Loucy (cell line): ENCODE data around the gene ATP8B2.
"Not testable (repeated sequence)": the region's sequence is repeated elsewhere in the genome, so short reads cannot be mapped to it uniquely, and the experiment has no call there.

Experiments used
- H2AFZ ChIP-seq: fragments of 200-600 bp; sonication (generic); 2 replicates; pipeline ENCODE4 v1.6.0; 2016; ENCODE audit warnings: antibody characterized with exemption, mild to moderate bottlenecking, low read length, moderate library complexity
- H3F3A ChIP-seq: fragments of 200-600 bp; 2 replicates; pipeline ENCODE4 v1.6.0; 2016; ENCODE audit warnings: antibody characterized with exemption, low read depth, mild to moderate bottlenecking
- H3K27me3 ChIP-seq: fragments of 200-600 bp; sonication (generic); 2 replicates; pipeline ENCODE4 v1.6.1; 2014; ENCODE audit warnings: low read length, mild to moderate bottlenecking; ENCODE audit not compliant: insufficient read depth, poor library complexity, severe bottlenecking
- H3K36me3 ChIP-seq: fragments of 200-600 bp; sonication (generic); 2 replicates; pipeline ENCODE4 v1.6.1; 2016; ENCODE audit warnings: low read length; ENCODE audit not compliant: insufficient read depth
- H3K4me1 ChIP-seq: fragments of 200-600 bp; sonication (generic); 2 replicates; pipeline ENCODE4 v1.5.1; 2014; ENCODE audit warnings: low read length, mild to moderate bottlenecking; ENCODE audit not compliant: insufficient read depth, poor library complexity, severe bottlenecking
- H3K4me2 ChIP-seq: fragments of 200-600 bp; sonication (generic); 2 replicates; pipeline ENCODE4 v1.6.0; 2014; ENCODE audit warnings: antibody characterized with exemption, low read length, low read depth, mild to moderate bottlenecking; ENCODE audit not compliant: poor library complexity, severe bottlenecking
- H3K4me3 ChIP-seq: fragments of 200-600 bp; sonication (generic); 2 replicates; pipeline ENCODE4 v1.5.1; 2014; ENCODE audit warnings: low read length, mild to moderate bottlenecking, mixed read lengths; ENCODE audit not compliant: poor library complexity, severe bottlenecking
- H3K79me2 ChIP-seq: fragments of 200-600 bp; sonication (generic); 2 replicates; pipeline ENCODE4 v1.6.1; 2014; ENCODE audit warnings: low read length; ENCODE audit not compliant: insufficient read depth
- H3K9ac ChIP-seq: fragments of 200-600 bp; sonication (generic); 2 replicates; pipeline ENCODE4 v1.6.0; 2014; ENCODE audit warnings: mild to moderate bottlenecking, low read depth, low read length, moderate library complexity; ENCODE audit not compliant: poor library complexity, severe bottlenecking
- H3K9me2 ChIP-seq: fragments of 200-600 bp; sonication (generic); replicated peaks from 2 replicates; pipeline ENCODE4 v1.6.1; 2016; ENCODE audit warnings: low read depth, low read length, mixed read lengths
- H3K9me3 ChIP-seq: fragments of 200-600 bp; sonication (generic); 2 replicates; pipeline ENCODE4 v1.6.1; 2014; ENCODE audit warnings: mild to moderate bottlenecking, antibody characterized with exemption, low read length, low read depth; ENCODE audit not compliant: insufficient read depth
- H4K20me1 ChIP-seq: fragments of 200-600 bp; sonication (generic); 2 replicates; pipeline ENCODE4 v1.6.0; 2014; ENCODE audit warnings: antibody characterized with exemption, low read length, mild to moderate bottlenecking; ENCODE audit not compliant: insufficient read depth, poor library complexity, severe bottlenecking
- EZH2phosphoT487 ChIP-seq: fragments of 200-600 bp; IDR thresholded peaks from 2 replicates; pipeline ENCODE4 v1.6.1; 2018; ENCODE audit warnings: antibody characterized with exemption, mild to moderate bottlenecking, moderate library complexity, borderline replicate concordance
- TF ChIP-seq, protein P1 (sequence below): fragments of 200-600 bp; sonication (generic); conservative IDR thresholded peaks from 2 replicates; pipeline ENCODE4 v1.5.1; 2014; ENCODE audit warnings: mild to moderate bottlenecking, antibody characterized with exemption, low read length

Gene ATP8B2

DNA sequence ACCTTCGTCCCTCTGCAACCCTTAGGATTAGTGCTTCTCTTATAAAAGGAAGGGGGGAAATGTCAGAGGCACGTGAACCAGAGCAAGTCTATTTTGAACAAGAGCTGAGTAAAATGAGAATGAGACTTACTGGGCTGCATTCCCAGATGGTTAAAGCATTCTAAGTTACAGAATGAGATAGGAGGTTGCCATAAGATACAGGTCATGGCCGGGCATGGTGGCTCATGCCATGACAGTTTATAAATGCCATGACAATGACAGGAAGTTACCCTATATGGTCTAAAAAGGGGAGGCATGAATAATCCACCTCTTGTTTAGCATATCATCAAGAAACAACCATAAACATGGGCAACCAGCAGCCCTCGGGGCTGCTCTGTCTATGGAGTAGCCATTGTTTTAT lies 6.9 kb upstream of the ATP8B2 start:
- Histone ChIP-seq H3K27me3 (no peaks in the 10 kb centered on the region), H3K9me3 (0 out of 2 replicates have a peak, but pooled peaks cover 4% of the 10 kb centered on the region), H4K20me1 (no peaks in the 10 kb centered on the region), H3K4me3 (no peak overlapping the region), H3K4me2 (no peak overlapping the region), H3K9ac (no peak overlapping the region), H3K4me1 (no peaks in the 10 kb centered on the region), H3K79me2 (no peaks in the 10 kb centered on the region), H2AFZ (no peak overlapping the region), H3K36me3 (no peaks in the 10 kb centered on the region), H3K9me2 (no peaks in the 10 kb centered on the region), H3F3A (no peaks in the 10 kb centered on the region)
- no peak for TF ChIP-seq EZH2phosphoT487
- TF ChIP-seq, protein P1, sequence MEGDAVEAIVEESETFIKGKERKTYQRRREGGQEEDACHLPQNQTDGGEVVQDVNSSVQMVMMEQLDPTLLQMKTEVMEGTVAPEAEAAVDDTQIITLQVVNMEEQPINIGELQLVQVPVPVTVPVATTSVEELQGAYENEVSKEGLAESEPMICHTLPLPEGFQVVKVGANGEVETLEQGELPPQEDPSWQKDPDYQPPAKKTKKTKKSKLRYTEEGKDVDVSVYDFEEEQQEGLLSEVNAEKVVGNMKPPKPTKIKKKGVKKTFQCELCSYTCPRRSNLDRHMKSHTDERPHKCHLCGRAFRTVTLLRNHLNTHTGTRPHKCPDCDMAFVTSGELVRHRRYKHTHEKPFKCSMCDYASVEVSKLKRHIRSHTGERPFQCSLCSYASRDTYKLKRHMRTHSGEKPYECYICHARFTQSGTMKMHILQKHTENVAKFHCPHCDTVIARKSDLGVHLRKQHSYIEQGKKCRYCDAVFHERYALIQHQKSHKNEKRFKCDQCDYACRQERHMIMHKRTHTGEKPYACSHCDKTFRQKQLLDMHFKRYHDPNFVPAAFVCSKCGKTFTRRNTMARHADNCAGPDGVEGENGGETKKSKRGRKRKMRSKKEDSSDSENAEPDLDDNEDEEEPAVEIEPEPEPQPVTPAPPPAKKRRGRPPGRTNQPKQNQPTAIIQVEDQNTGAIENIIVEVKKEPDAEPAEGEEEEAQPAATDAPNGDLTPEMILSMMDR: no peak

DNA sequence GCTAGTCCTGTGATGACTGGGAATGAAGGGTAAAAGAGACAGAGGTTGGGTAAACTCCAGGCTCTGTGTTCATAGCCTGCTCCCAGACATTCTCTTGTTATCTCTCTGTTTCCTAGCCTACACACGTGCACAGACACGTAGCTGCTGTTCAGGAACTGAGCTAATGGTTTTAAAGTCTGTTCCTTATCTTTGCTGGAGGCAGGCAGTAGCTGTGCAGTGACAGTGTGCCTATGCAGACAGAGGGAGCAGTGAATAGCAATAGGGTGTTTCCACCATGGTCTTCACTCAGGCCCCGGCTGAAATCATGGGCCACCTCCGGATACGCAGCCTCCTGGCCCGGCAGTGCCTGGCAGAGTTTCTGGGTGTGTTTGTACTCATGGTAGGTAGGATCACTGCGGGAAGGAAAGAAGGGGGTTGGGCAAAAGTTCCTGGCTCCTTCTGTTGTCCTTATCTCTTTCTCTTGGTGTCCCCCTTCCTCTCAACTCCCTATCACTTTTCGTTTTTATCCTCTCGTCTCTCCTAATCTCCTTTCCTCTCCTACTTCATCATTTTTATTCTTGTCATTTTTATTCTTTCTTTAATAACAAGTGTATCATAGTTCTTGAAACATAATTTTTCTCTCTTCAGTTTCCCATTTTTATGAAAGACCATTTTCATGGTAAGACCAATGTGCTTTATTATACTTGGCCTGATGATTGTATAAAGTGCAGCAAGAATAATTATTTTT lies 4.3 kb upstream of the ATP8B2 start, which contains the start of gene AQP10:
Gene AQP10, plus strand, starts transcription at position 212 of the 727 bp plus-strand sequence. Its CDS starts 63 bp downstream, at position 275.
- H3K79me2 ChIP-seq: peaks cover 5% of the 10 kb centered on the region; the same call in 1 of the 2 replicates
- no peak for TF ChIP-seq EZH2phosphoT487
- TF ChIP-seq, protein P1: no peak
- H3K9me3 ChIP-seq: 0 out of 2 replicates have a peak, but pooled peaks cover 4% of the 10 kb centered on the region
- no peaks in the 10 kb centered on the region for H3K36me3 ChIP-seq
- H4K20me1 ChIP-seq: no peaks in the 10 kb centered on the region
- H3K27me3 ChIP-seq: no peaks in the 10 kb centered on the region
- no peaks in the 10 kb centered on the region for H3K9me2 ChIP-seq
- H3K4me2 ChIP-seq: no peak within 1 kb of the TSS
- no peaks in the 10 kb centered on the region for H3F3A ChIP-seq
- H3K4me3 ChIP-seq: no peak within 1 kb of the TSS
- peaks cover 5% of the 10 kb centered on the region for H3K4me1 ChIP-seq
- H3K9ac ChIP-seq: no peak within 1 kb of the TSS
- H2AFZ ChIP-seq: no peak within 1 kb of the TSS

DNA sequence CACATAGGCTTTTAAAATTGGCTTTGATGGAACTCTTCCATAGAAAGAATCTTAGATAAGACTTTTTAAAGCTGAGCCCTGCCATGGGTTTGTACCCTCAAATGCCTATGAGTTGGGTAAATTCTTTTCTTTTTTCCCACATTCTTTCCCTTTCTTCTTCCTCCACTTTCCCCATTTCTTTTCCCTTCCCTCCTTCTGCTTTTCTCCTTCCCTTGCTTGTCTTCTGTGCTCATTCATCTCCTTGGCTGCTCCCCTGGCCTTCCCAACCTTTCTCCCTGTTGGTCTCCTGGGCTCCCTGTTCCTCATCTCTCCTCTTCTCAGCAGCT lies 3.8 kb upstream of the ATP8B2 start:
- Histone ChIP-seq H3K79me2 (peaks cover 10% of the 10 kb centered on the region; the same call in 1 of the 2 replicates), H3K4me1 (peaks cover 10% of the 10 kb centered on the region)
- not testable (repeated sequence) for H3K9me2 ChIP-seq, H4K20me1 ChIP-seq, H3F3A ChIP-seq, H3K9me3 ChIP-seq, H3K9ac ChIP-seq, H3K4me3 ChIP-seq, H3K36me3 ChIP-seq, H3K4me2 ChIP-seq, H3K27me3 ChIP-seq, H2AFZ ChIP-seq

DNA sequence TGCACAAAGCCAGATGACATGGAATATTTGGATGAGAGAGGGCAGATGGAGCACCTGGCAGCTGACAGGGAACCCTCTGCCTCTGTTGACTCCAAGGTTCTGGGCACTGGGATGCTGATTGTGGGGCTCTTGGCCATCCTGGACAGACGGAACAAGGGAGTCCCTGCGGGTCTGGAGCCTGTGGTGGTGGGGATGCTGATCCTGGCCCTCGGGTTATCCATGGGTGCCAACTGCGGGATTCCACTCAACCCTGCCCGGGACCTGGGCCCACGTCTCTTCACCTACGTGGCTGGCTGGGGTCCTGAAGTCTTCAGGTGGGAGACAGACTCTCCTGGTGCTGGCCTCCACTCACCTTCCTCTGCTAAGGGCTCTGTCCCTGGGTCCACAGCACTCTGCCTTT lies 1.8 kb upstream of the ATP8B2 start:
- Histone ChIP-seq H3K9me2 (no peaks in the 10 kb centered on the region), H3K4me3 (no peak overlapping the region), H3K4me1 (peaks cover 26% of the 10 kb centered on the region), H3F3A (no peaks in the 10 kb centered on the region), H3K36me3 (no peaks in the 10 kb centered on the region), H3K79me2 (peaks cover 22% of the 10 kb centered on the region), H4K20me1 (peaks cover 7% of the 10 kb centered on the region), H3K4me2 (no peak overlapping the region), H3K9me3 (no peaks in the 10 kb centered on the region), H3K9ac (no peak overlapping the region), H3K27me3 (no peaks in the 10 kb centered on the region), H2AFZ (no peak overlapping the region)
- TF ChIP-seq, protein P1: no peak
- TF ChIP-seq EZH2phosphoT487: no peak
